Liver (tissue), 9 donors: ENCODE data around the gene ITM2A. TPM values are rescaled to one million over a fixed set of nuclear protein-coding genes. Genes with fewer than 3 reads are reported as not detected.

Source experiments
- DNase-seq: peaks from one replicate; pipeline ENCODE4 v3.0.0-alpha.2; 2017; ENCODE audit warnings: low spot score
- H3K27ac ChIP-seq, 2 donors: one replicate each; pipeline ENCODE4 v1.7.0; 2013; ENCODE audit warnings: inconsistent platforms in 2 of 2, low read length in 2 of 2, control low read depth in 1 of 2, low read depth in 1 of 2, mild to moderate bottlenecking in 1 of 2
- H3K27me3 ChIP-seq, 4 donors: one replicate each; pipeline versions ENCODE4 v1.6.1 to v1.7.0; 2013; ENCODE audit warnings: low read length in 3 of 4, inconsistent platforms in 1 of 4, mild to moderate bottlenecking in 1 of 4, moderate library complexity in 1 of 4; ENCODE audit not compliant: control insufficient read depth in 4 of 4, insufficient read depth in 4 of 4
- H3K36me3 ChIP-seq, 4 donors: one replicate each; pipeline versions ENCODE4 v1.6.1 to v1.7.0; 2013; ENCODE audit warnings: low read length in 3 of 4, mild to moderate bottlenecking in 3 of 4, low read depth in 1 of 4, moderate library complexity in 1 of 4; ENCODE audit not compliant: control insufficient read depth in 4 of 4, insufficient read depth in 3 of 4
- H3K4me1 ChIP-seq, 4 donors: one replicate each; pipeline versions ENCODE4 v1.6.1 to v1.7.0; 2013; ENCODE audit warnings: low read length in 3 of 4, mild to moderate bottlenecking in 3 of 4, moderate library complexity in 1 of 4; ENCODE audit not compliant: control insufficient read depth in 4 of 4, insufficient read depth in 4 of 4
- H3K4me3 ChIP-seq, 3 donors: one replicate each; pipeline versions ENCODE4 v1.6.1 to v1.7.0; 2013; ENCODE audit warnings: low read length in 3 of 3, control low read depth in 1 of 3, low read depth in 1 of 3, mild to moderate bottlenecking in 1 of 3
- H3K9ac ChIP-seq, 2 donors: one replicate each; pipeline ENCODE4 v1.7.0; 2013; ENCODE audit warnings: low read length in 2 of 2, mild to moderate bottlenecking in 2 of 2, moderate library complexity in 2 of 2, control low read depth in 1 of 2, low read depth in 1 of 2
- H3K9me3 ChIP-seq, 4 donors: one replicate each; pipeline versions ENCODE4 v1.6.1 to v1.7.0; 2013; ENCODE audit warnings: low read length in 3 of 4; ENCODE audit not compliant: control insufficient read depth in 4 of 4
- EGR1 ChIP-seq, 2 donors: IDR thresholded peaks; 2 replicates each; pipeline ENCODE4 v1.6.1; 2016 to 2018; ENCODE audit warnings: antibody characterized with exemption in 2 of 2, low read depth in 2 of 2
- FOXA1 ChIP-seq: IDR thresholded peaks from 2 replicates; pipeline ENCODE4 v1.6.1; 2016; ENCODE audit warnings: antibody characterized with exemption
- FOXA2 ChIP-seq: IDR thresholded peaks from 2 replicates; pipeline ENCODE4 v1.6.1; 2016; ENCODE audit warnings: antibody characterized with exemption
- GABPA ChIP-seq, 2 donors: IDR thresholded peaks in 1 of 2; conservative IDR thresholded peaks in 1 of 2; 2 replicates each; pipeline ENCODE4 v1.6.1; 2016; ENCODE audit warnings: antibody characterized with exemption in 2 of 2, mild to moderate bottlenecking in 1 of 2, moderate library complexity in 1 of 2
- HNF4A ChIP-seq, 2 donors: conservative IDR thresholded peaks; 2 replicates each; pipeline ENCODE4 v1.6.1; 2016; ENCODE audit warnings: antibody characterized with exemption in 2 of 2, mild to moderate bottlenecking in 2 of 2
- HNF4G ChIP-seq: IDR thresholded peaks from 2 replicates; pipeline ENCODE4 v1.6.1; 2016; ENCODE audit warnings: antibody characterized with exemption
- JUND ChIP-seq, 2 donors: IDR thresholded peaks; 2 replicates each; pipeline ENCODE4 v1.6.1; 2016; ENCODE audit warnings: antibody characterized with exemption in 2 of 2
- NR2F2 ChIP-seq: IDR thresholded peaks from 2 replicates; pipeline ENCODE4 v1.6.1; 2016; ENCODE audit warnings: antibody characterized with exemption
- RAD21 ChIP-seq, 2 donors: IDR thresholded peaks; 2 replicates each; pipeline ENCODE4 v1.6.1; 2016; ENCODE audit warnings: antibody characterized with exemption in 2 of 2, mild to moderate bottlenecking in 2 of 2
- RXRA ChIP-seq, 2 donors: IDR thresholded peaks; 2 replicates each; pipeline ENCODE4 v1.6.1; 2017 to 2018; ENCODE audit warnings: antibody characterized with exemption in 2 of 2, mild to moderate bottlenecking in 1 of 2
- SP1 ChIP-seq: IDR thresholded peaks from 2 replicates; pipeline ENCODE4 v1.6.1; 2018; ENCODE audit warnings: antibody characterized with exemption, mild to moderate bottlenecking
- TAF1 ChIP-seq: conservative IDR thresholded peaks from 2 replicates; pipeline ENCODE4 v1.6.1; 2016; ENCODE audit warnings: antibody characterized with exemption, mild to moderate bottlenecking
- YY1 ChIP-seq: IDR thresholded peaks from 2 replicates; pipeline ENCODE4 v1.6.1; 2016; ENCODE audit warnings: antibody characterized with exemption, mild to moderate bottlenecking
- whole genome bisulfite sequencing: extraction: QIAGEN DNeasy Blood & Tissue Kit; methylation state at CpG from one replicate; pipeline ENCODE4 v1.1.7; 2013; 5-methylcytosine and 5-hydroxymethylcytosine counted together
- polyA plus RNA-seq, 2 donors: library from polyadenylated mRNA; stranded (reverse) in 1 of 2; unstranded in 1 of 2; fragments of 200-250 nt in 1 of 2; fragments of >200 nt in 1 of 2; fragmentation: Nextera tagmentation in 1 of 2; extraction: Ambion mirVana in 1 of 2; gene quantifications; one replicate each; pipeline versions ENCODE4 v1.2.1 to v1.2.3, GENCODE V29; 2013 to 2015
- total RNA-seq, 2 donors: library from RNA; depleted of rRNA; stranded (reverse); fragments of >200 nt; gene quantifications; one replicate each; pipeline ENCODE4 v1.2.3, GENCODE V29; 2014
- TF ChIP-seq, protein P1 (sequence below): IDR thresholded peaks from 2 replicates; pipeline ENCODE4 v1.6.1; 2016; ENCODE audit warnings: antibody characterized with exemption
- TF ChIP-seq, protein P2 (sequence below): IDR thresholded peaks from 2 replicates; pipeline ENCODE4 v1.6.1; 2016; ENCODE audit warnings: antibody characterized with exemption
- TF ChIP-seq, protein P3 (sequence below): IDR thresholded peaks from 2 replicates; pipeline ENCODE4 v1.6.1; 2016; ENCODE audit warnings: antibody characterized with exemption, mild to moderate bottlenecking
- TF ChIP-seq, protein P4 (sequence below): IDR thresholded peaks from 2 replicates; pipeline ENCODE4 v1.6.1; 2016; ENCODE audit warnings: antibody characterized with exemption
- donor health status: healthy.
- donor health status: healthy.
- donor health status: healthy.
- donor health status: healthy.
- donor health status: healthy.

Gene ITM2A
- total and polyA plus RNA-seq, 4 donors: 1.2 to 12.8 (median 3.4) TPM

DNA sequence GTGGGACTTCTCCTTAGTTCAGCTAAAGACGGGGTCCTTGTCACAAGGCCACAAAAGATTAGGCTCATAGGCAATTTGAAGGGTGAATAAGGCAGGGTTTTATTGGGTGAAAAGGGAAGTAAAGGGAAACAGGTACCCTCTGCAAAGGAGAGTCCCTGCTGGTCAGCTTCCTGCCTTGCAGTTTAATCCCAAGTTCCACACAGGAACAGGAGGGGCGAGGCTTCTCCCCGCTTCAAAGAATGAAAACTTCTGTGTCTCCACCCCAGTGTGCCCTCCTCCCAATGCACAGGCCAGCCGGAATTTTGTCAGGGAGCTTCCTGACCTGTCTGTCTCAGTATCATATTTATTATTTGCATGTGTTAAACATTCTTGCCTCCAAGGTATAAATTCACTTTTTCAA lies 37.1 kb downstream of the ITM2A start:
- WGBS: 28% methylated on average over 4 of the region's 4 CpGs
- Histone ChIP-seq H3K9me3 (no peaks in the 10 kb centered on the region), H3K4me1 (no peaks in the 10 kb centered on the region), H3K36me3 (no peaks in the 10 kb centered on the region), H3K27ac (no peak overlapping the region), H3K9ac (no peak overlapping the region), H3K4me3 (no peak overlapping the region), H3K27me3 (no peaks in the 10 kb centered on the region)
- DNase-seq: no peak
- no peak for TF ChIP-seq TAF1
- no peak for TF ChIP-seq FOXA2
- TF ChIP-seq, protein P1, sequence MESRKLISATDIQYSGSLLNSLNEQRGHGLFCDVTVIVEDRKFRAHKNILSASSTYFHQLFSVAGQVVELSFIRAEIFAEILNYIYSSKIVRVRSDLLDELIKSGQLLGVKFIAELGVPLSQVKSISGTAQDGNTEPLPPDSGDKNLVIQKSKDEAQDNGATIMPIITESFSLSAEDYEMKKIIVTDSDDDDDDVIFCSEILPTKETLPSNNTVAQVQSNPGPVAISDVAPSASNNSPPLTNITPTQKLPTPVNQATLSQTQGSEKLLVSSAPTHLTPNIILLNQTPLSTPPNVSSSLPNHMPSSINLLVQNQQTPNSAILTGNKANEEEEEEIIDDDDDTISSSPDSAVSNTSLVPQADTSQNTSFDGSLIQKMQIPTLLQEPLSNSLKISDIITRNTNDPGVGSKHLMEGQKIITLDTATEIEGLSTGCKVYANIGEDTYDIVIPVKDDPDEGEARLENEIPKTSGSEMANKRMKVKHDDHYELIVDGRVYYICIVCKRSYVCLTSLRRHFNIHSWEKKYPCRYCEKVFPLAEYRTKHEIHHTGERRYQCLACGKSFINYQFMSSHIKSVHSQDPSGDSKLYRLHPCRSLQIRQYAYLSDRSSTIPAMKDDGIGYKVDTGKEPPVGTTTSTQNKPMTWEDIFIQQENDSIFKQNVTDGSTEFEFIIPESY: no peak
- no peak for TF ChIP-seq RAD21 (IDR thresholded peaks at IDR 0.05)
- TF ChIP-seq, protein P2, sequence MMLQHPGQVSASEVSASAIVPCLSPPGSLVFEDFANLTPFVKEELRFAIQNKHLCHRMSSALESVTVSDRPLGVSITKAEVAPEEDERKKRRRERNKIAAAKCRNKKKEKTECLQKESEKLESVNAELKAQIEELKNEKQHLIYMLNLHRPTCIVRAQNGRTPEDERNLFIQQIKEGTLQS: no peak
- TF ChIP-seq, protein P3, sequence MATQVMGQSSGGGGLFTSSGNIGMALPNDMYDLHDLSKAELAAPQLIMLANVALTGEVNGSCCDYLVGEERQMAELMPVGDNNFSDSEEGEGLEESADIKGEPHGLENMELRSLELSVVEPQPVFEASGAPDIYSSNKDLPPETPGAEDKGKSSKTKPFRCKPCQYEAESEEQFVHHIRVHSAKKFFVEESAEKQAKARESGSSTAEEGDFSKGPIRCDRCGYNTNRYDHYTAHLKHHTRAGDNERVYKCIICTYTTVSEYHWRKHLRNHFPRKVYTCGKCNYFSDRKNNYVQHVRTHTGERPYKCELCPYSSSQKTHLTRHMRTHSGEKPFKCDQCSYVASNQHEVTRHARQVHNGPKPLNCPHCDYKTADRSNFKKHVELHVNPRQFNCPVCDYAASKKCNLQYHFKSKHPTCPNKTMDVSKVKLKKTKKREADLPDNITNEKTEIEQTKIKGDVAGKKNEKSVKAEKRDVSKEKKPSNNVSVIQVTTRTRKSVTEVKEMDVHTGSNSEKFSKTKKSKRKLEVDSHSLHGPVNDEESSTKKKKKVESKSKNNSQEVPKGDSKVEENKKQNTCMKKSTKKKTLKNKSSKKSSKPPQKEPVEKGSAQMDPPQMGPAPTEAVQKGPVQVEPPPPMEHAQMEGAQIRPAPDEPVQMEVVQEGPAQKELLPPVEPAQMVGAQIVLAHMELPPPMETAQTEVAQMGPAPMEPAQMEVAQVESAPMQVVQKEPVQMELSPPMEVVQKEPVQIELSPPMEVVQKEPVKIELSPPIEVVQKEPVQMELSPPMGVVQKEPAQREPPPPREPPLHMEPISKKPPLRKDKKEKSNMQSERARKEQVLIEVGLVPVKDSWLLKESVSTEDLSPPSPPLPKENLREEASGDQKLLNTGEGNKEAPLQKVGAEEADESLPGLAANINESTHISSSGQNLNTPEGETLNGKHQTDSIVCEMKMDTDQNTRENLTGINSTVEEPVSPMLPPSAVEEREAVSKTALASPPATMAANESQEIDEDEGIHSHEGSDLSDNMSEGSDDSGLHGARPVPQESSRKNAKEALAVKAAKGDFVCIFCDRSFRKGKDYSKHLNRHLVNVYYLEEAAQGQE: no peak

GRCh38 chrX:79325263-79325958 lies 41.7 kb downstream of the ITM2A start:
- Histone ChIP-seq H3K9me3 (no peaks in the 10 kb centered on the region), H3K27ac (no peak overlapping the region), H3K4me3 (no peak overlapping the region), H3K9ac (no peak overlapping the region), H3K4me1 (no peaks in the 10 kb centered on the region), H3K36me3 (no peaks in the 10 kb centered on the region), H3K27me3 (peaks cover 0 to 4% (median 0%) of the 10 kb centered on the region in 4 donors)
- 48% methylated on average over 8 of the region's 8 CpGs for WGBS
- no peak for DNase-seq
- TF ChIP-seq EGR1 (IDR thresholded peaks at IDR 0.05; ENCODE audit: low read depth in 2 of 2) (no peak), GABPA (IDR thresholded peaks at IDR 0.05 in 1 of 2, conservative IDR thresholded peaks at IDR 0.05 in 1 of 2) (no peak), JUND (IDR thresholded peaks at IDR 0.05) (no peak), HNF4G (no peak), RXRA (IDR thresholded peaks at IDR 0.05) (no peak), YY1 (no peak), NR2F2 (no peak), HNF4A (conservative IDR thresholded peaks at IDR 0.05) (no peak), TAF1 (no peak), RAD21 (IDR thresholded peaks at IDR 0.05) (no peak), SP1 (no peak), FOXA1 (no peak), FOXA2 (no peak)
- TF ChIP-seq, protein P4, sequence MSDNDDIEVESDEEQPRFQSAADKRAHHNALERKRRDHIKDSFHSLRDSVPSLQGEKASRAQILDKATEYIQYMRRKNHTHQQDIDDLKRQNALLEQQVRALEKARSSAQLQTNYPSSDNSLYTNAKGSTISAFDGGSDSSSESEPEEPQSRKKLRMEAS: no peak
- TF ChIP-seq, protein P2: no peak
- TF ChIP-seq, protein P3: no peak
- TF ChIP-seq, protein P1: no peak
